ENCODE results near the gene TMCC1. TPM values are rescaled to one million over a fixed set of nuclear protein-coding genes. Genes with fewer than 3 reads are reported as not detected.

The TMCC1 gene
- total and polyA plus RNA-seq, 7 donors: 12.4 to 55.0 (median 38.1) TPM

DNA sequence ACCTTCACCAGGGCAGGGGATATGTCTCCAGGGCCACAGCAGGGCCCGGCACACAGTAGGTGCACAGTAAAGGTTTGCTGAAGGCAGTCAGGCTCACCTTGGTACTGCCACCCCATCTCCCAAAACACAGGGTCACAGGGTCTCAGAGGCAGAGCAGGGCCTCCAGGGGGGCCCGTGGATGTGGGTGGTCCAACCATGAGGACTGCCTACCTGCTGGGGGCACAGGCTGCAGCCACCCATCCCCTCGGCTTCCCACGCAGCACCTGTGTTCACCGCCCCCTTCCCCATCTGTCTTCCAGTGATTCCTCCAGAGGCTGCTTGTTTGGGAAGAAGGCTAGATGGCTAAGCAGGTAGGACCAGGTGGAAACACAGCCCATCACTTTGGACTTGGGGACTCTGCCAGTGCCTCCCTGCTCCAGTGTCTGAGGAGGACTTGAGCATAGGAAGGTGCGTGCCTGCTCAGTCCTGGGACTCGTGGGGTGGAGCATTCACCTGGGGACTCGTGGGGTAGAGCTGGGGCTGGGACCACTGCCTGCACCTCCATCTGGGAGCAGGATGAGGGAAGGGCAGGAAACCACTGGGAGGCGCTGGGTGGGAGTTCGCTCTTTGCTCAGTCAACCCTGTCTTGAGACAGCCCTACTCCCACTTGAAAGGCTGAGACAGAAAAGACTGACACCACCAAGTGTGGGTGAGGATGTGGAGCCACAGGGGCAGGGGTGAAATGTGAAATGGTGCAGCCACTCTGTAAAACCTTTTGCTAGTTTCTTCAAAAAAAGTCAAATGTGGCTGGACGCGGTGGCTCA, 268.2 kb downstream of the TMCC1 start:
- 80 to 81% (median 81%) methylated on average over 12 of the region's 12 CpGs for WGBS, 3 donors
- peaks cover 25% of the 10 kb centered on the region for H3K4me1 ChIP-seq
- H3K36me3 ChIP-seq (ENCODE audit: insufficient read depth in 1 of 2, low read depth in 1 of 2): no peaks in the 10 kb centered on the region
- H3K4me3 ChIP-seq: no peak overlapping the region
- no peak for ATAC-seq
- DNase-seq: peak in 1 of 2 donors; percentile 58
- intact Hi-C loops (cut with DNase I): loop anchor here (5.0 kb wide), 3 partner anchors 202 to 377 kb away; no protein-coding TSS in a partner anchor
- no peaks in the 10 kb centered on the region for H3K27me3 ChIP-seq (ENCODE audit: insufficient read depth in 3 of 3, low read length in 2 of 3)
- TF ChIP-seq, protein P1, sequence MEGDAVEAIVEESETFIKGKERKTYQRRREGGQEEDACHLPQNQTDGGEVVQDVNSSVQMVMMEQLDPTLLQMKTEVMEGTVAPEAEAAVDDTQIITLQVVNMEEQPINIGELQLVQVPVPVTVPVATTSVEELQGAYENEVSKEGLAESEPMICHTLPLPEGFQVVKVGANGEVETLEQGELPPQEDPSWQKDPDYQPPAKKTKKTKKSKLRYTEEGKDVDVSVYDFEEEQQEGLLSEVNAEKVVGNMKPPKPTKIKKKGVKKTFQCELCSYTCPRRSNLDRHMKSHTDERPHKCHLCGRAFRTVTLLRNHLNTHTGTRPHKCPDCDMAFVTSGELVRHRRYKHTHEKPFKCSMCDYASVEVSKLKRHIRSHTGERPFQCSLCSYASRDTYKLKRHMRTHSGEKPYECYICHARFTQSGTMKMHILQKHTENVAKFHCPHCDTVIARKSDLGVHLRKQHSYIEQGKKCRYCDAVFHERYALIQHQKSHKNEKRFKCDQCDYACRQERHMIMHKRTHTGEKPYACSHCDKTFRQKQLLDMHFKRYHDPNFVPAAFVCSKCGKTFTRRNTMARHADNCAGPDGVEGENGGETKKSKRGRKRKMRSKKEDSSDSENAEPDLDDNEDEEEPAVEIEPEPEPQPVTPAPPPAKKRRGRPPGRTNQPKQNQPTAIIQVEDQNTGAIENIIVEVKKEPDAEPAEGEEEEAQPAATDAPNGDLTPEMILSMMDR (IDR thresholded peaks at IDR 0.05): no peak
- H3K27ac ChIP-seq: peak overlapping the region; percentile 91
- H3K9me3 ChIP-seq: no peaks in the 10 kb centered on the region

DNA sequence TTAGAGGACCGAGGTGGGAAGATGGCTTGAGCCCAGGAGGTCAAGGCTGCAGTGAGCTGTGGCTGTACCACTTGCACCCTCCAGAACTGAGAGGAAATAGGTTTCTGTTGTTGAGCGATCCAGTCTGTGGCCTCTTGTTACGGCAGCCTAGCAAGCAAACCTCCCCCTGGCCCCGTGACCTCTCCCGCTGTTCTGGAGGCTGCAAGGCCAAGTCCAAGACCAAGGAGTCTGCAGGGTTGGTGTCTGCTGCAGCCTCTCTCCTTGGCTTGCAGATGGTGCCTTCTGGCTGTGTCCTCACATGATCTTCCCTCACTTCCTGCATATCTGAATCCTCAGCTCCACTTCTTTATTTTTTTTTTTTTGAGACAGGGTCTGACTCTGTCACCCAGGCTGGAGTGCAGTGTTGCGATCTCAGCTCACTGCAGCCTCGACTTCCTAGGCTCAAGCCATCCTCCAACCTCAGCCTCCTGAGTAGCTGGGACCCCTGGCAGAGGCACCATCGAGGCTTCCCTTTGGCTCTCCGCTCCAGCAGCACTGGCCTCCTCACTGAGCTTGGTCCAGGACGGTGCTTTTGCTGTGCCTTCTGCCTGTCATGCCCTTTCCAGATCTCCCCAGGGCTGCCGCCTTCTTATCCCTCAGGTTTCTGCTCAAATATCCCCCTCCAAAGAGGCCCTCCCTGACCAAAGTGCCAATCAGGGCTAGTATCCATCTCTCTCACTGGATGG, 269.0 kb downstream of the TMCC1 start:
- ATAC-seq (no peak), DNase-seq (peak in 1 of 2 donors; percentile 62)
- H3K36me3 ChIP-seq (ENCODE audit: insufficient read depth in 1 of 2, low read depth in 1 of 2): no peaks in the 10 kb centered on the region
- H3K27me3 ChIP-seq (ENCODE audit: insufficient read depth in 3 of 3, low read length in 2 of 3): no peaks in the 10 kb centered on the region
- peak overlapping the region; percentile 91 for H3K27ac ChIP-seq
- peaks cover 28% of the 10 kb centered on the region for H3K4me1 ChIP-seq
- intact Hi-C loops (cut with DNase I): loop anchor here (5.0 kb wide), 3 partner anchors 203 to 378 kb away; no protein-coding TSS in a partner anchor
- H3K9me3 ChIP-seq: no peaks in the 10 kb centered on the region
- TF ChIP-seq, protein P1 (IDR thresholded peaks at IDR 0.05): no peak
- H3K4me3 ChIP-seq: no peak overlapping the region
- WGBS, 3 donors: 67 to 85% (median 74%) methylated on average over 11 of the region's 11 CpGs

DNA sequence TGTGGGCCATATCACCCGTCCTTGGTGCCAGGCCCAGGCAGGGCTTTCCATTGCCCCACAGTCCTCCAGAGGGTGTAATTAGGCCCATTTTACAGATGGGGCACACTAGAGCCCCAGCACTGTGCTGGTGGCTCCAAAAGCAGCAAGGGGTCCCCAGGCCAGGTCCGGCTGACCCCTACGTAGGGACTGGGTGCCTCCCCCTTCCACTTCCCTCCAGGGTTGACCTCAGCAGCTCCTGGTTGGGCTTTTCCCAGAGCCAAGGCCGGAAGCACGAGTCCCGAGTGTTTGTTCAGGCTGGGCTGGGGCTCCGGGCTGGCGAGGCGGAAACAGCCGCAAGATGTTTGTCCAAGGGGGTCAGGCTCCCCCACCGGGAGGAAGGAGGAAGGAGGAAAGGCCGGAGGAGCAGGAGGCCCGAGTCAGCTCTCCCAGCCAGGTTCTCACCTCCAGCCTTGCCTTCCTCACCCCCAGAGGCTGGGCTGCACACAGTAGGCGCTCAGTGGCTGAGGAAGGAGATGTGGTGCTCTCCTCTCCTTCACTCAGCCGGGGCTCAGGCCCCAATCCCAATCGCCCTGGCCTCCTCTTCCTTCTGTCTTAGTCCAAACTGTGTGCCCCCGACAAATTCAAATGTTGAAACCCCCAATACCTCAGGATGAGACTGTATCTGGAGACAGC, 269.9 kb downstream of the TMCC1 start:
- ATAC-seq (no peak), DNase-seq (peak; percentile 72 to 85)
- intact Hi-C loops (cut with DNase I): no loop called here
- H3K4me3 ChIP-seq: no peak overlapping the region
- no peaks in the 10 kb centered on the region for H3K27me3 ChIP-seq (ENCODE audit: insufficient read depth in 3 of 3, low read length in 2 of 3)
- WGBS, 3 donors: 52 to 74% (median 72%) methylated on average over 14 to 17 of the region's 17 CpGs
- no peaks in the 10 kb centered on the region for H3K36me3 ChIP-seq (ENCODE audit: insufficient read depth in 1 of 2, low read depth in 1 of 2)
- peaks cover 35% of the 10 kb centered on the region for H3K4me1 ChIP-seq
- TF ChIP-seq, protein P1 (IDR thresholded peaks at IDR 0.05): no peak
- peak overlapping the region; percentile 73 for H3K27ac ChIP-seq
- no peaks in the 10 kb centered on the region for H3K9me3 ChIP-seq

DNA sequence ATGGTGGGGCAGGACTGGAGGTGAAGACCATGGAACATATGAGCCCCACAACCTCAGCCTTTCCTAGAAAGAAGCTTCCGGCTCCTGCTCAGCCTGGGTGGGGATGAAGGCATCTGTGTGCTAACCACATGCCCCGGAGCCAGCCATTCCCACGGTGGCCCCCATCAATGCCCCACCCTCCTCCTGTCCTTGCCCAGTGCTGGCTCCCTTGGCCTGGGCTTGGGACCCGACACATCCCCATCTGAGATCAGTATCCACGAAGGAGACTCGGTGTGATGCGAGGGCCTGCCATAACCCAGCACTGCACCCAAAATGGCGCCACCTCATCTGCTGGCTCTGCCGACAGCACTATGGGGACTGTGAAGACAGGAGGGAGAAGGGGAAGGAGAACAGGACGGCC, 270.6 kb downstream of the TMCC1 start:
- Histone ChIP-seq H3K4me1 (peaks cover 31% of the 10 kb centered on the region), H3K36me3 (ENCODE audit: insufficient read depth in 1 of 2, low read depth in 1 of 2) (no peaks in the 10 kb centered on the region), H3K27me3 (ENCODE audit: insufficient read depth in 3 of 3, low read length in 2 of 3) (no peaks in the 10 kb centered on the region), H3K9me3 (no peaks in the 10 kb centered on the region), H3K4me3 (no peak overlapping the region), H3K27ac (peak overlapping the region; percentile 73)
- intact Hi-C loops (cut with DNase I): no loop called here
- ATAC-seq (no peak), DNase-seq (peak in 1 of 2 donors; percentile 51)
- TF ChIP-seq, protein P1 (IDR thresholded peaks at IDR 0.05): no peak
- WGBS, 3 donors: 70 to 82% (median 76%) methylated on average over 9 to 10 of the region's 10 CpGs

All from psoas muscle (tissue), 8 donors.